Skeletal muscle satellite cell (primary cell): Measurements from ENCODE around the gene SLC8A2.
"Not testable (repeated sequence)": the region's sequence is repeated elsewhere in the genome, so short reads cannot be mapped to it uniquely, and the experiment has no call there.

Experiments
- H3K27me3 ChIP-seq: 2 replicates; pipeline ENCODE4 v1.7.0; 2013; ENCODE audit warnings: low read length; ENCODE audit not compliant: control insufficient read depth, insufficient read depth
- H3K36me3 ChIP-seq: 2 replicates; pipeline ENCODE4 v1.7.0; 2013; ENCODE audit warnings: mild to moderate bottlenecking, control low read depth, low read length; ENCODE audit not compliant: insufficient read depth
- H3K4me1 ChIP-seq: 2 replicates; pipeline ENCODE4 v1.7.0; 2013; ENCODE audit warnings: low read length; ENCODE audit not compliant: control insufficient read depth, insufficient read depth
- H3K4me2 ChIP-seq: 2 replicates; pipeline ENCODE4 v1.7.0; 2013; ENCODE audit warnings: mild to moderate bottlenecking, low read length
- H3K4me3 ChIP-seq: 2 replicates; pipeline ENCODE4 v1.7.0; 2013; ENCODE audit warnings: low read length
- H3K9ac ChIP-seq: 2 replicates; pipeline ENCODE4 v1.7.0; 2013; ENCODE audit warnings: mild to moderate bottlenecking, low read depth, low read length, moderate library complexity
- H3K9me3 ChIP-seq: replicated peaks from 2 replicates; pipeline ENCODE4 v1.7.0; 2013; ENCODE audit warnings: mild to moderate bottlenecking, control low read depth, low read length

SLC8A2 gene

DNA sequence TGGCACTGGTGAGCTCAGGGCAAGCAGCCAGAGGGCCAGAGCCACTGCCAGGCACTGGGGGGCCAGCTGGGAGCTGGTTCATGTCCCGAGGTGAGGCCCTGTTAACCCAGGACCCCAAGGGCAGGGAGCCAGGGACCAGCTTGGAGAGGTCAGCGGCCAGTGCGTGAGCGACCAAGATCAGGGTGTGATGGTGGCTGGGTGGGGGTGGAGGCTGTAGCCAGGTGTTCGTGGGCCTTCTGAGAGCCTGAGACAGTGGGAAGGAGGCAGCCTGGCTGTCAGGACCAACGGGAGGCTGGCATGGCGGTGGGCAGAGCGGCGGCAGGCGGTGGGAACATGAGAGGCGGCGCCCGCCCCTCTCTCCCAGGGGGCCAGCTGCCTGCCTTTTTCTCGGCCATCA is 20.4 kb upstream of the SLC8A2 start:
- H3K9ac ChIP-seq, result no peak overlapping the region
- no peaks in the 10 kb centered on the region for H3K9me3 ChIP-seq
- H3K4me1 ChIP-seq, result peaks cover 7% of the 10 kb centered on the region
- H3K4me3 ChIP-seq, result no peak overlapping the region
- H3K27me3 ChIP-seq, result no peaks in the 10 kb centered on the region
- H3K36me3 ChIP-seq, result peaks cover 71% of the 10 kb centered on the region
- no peak overlapping the region for H3K4me2 ChIP-seq

DNA sequence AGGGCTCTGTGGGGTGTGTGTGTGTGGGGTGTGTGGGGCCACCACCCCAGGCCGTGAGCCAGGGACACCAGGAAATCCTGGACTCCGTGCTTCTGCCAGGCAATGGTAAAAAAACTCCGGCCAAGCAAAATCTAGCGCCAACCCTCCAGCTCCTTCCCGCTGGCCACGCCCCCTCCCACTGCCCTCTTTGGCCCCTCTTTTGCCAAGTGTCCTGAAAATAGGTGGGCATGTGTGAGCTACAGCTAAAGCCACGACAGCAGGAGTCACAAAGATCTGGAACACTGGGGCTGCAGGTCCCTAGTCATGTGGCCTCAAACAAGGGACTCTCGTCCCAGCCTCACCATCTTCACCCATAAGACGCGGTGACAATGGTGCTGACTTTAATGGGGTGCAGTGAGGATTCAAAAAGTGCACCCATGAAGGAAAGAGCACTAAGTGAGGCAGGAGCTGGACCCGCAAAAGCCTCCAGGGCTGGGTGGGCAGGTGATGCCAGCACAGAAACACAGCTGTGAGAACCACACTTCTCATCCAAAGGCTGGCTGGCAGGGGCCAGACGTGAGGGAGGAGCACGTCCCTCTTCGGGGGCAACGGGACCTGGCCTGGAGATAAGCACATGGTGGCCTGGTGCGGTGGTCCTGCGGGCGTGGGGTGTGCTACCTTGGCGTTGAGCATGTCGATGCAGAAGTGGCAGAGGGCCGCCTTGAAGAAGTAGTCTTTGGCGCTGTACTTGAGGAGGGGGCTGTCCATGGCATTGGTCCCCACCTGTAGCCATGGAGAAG is 19.9 kb upstream of the SLC8A2 start:
- no peak overlapping the region for H3K9ac ChIP-seq
- peaks cover 71% of the 10 kb centered on the region for H3K36me3 ChIP-seq
- no peaks in the 10 kb centered on the region for H3K9me3 ChIP-seq
- H3K4me2 ChIP-seq, result no peak overlapping the region
- H3K27me3 ChIP-seq, result no peaks in the 10 kb centered on the region
- no peak overlapping the region for H3K4me3 ChIP-seq
- H3K4me1 ChIP-seq, result peaks cover 7% of the 10 kb centered on the region

DNA sequence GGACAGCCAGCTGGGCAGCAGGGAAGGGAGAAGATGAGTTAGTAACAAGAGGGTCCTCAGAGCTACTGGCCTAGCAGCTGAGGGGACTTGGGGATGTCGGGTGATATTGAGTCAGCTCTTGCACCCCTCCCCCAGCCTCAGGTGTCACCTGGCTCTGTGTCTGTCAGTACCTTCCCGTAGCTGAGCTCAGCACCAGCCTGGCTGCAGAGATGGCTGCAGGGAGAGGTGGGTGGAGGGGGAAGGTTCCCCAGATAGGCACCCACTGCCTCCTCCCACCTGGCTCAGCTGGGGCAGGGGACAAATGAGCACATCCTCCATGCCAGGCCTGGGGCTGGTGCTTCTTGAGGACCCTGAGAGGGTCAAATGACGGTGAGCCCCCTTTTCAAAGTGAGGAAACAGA is 19.2 kb upstream of the SLC8A2 start:
- H3K36me3 ChIP-seq, result peaks cover 66% of the 10 kb centered on the region
- no peak overlapping the region for H3K4me3 ChIP-seq
- peaks cover 7% of the 10 kb centered on the region for H3K4me1 ChIP-seq
- no peak overlapping the region for H3K4me2 ChIP-seq
- H3K9me3 ChIP-seq, result no peaks in the 10 kb centered on the region
- H3K9ac ChIP-seq, result no peak overlapping the region
- no peaks in the 10 kb centered on the region for H3K27me3 ChIP-seq

DNA sequence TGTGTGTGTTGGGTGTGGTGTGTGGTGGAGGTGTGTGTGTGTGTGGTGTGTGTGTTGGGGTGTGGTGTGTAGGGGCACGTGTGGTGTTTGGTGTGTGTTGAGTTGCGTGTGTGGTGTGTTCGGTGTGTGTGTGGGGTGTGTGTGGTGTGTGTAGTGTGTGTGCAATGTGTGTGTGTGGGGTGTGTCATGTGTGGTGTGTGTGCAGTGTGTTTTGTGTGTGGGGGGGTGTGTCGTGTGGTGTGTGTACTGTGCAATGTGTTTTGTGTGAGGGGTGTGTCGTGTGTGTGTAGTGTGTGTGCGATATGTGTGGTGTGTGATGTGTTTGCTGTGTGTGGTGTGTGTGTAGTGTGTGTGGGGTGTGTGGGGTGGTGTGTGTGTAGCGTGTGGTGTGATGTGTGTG is 18.3 kb upstream of the SLC8A2 start:
- Histone ChIP-seq H3K9me3 (no peaks in the 10 kb centered on the region), H3K4me1 (peaks cover 7% of the 10 kb centered on the region), H3K27me3 (no peaks in the 10 kb centered on the region), H3K4me2 (no peak overlapping the region), H3K4me3 (no peak overlapping the region), H3K9ac (no peak overlapping the region), H3K36me3 (peaks cover 66% of the 10 kb centered on the region)

DNA sequence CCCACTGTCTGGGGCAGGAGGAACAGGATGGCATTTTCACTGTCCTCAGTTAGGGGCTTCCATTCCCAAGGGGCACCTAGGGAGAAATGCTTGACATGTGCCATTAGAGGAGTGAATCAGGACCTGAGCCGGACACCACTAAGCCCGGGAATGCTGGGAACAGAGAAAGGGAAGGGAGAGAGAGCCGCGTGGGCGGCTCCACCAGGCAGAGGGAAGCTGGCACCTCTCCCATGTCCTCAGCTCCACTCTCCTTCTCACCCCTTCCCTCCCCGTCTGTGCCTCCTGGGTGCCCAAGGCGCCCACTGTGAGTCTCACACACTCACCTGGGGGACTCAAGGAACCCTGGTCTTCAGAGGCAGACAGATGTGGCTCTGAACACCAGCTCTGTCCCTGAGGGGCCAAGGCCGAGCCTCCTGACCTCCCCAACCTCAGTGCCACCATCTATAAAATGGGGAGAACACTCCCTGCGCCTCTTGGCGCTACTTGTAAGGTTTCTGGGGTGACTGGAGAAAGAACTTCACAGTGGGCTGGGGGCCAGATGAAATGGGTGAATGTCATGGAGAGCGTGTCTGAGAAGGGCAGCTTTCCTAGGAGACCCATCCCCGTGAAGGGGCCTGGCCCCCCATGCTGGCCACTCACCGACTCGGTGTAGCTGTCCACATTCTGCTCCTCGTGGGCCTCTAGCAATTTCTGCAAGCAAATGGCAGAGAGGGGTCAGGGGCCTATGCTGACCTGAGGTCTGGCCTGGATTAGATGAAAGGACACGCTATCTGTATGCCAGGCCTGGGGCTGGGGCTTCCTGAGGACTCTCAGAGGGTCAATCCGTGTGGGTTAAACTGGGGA is 17.6 kb upstream of the SLC8A2 start:
- H3K4me1 ChIP-seq, result peaks cover 7% of the 10 kb centered on the region
- no peak overlapping the region for H3K9ac ChIP-seq

GRCh38 chr19:47487551-47488515 is 16.1 kb upstream of the SLC8A2 start:
- Histone ChIP-seq H3K9ac (no peak overlapping the region), H3K4me2 (no peak overlapping the region), H3K4me1 (peaks cover 11% of the 10 kb centered on the region), H3K4me3 (no peak overlapping the region), H3K27me3 (no peaks in the 10 kb centered on the region), H3K9me3 (no peaks in the 10 kb centered on the region), H3K36me3 (peaks cover 59% of the 10 kb centered on the region)

More for the DNA sequence above, 17.6 kb upstream of the SLC8A2 start:
- H3K9me3 ChIP-seq, result no peaks in the 10 kb centered on the region
- H3K4me2 ChIP-seq, result no peak overlapping the region
- no peaks in the 10 kb centered on the region for H3K27me3 ChIP-seq
- no peak overlapping the region for H3K4me3 ChIP-seq
- peaks cover 66% of the 10 kb centered on the region for H3K36me3 ChIP-seq

DNA sequence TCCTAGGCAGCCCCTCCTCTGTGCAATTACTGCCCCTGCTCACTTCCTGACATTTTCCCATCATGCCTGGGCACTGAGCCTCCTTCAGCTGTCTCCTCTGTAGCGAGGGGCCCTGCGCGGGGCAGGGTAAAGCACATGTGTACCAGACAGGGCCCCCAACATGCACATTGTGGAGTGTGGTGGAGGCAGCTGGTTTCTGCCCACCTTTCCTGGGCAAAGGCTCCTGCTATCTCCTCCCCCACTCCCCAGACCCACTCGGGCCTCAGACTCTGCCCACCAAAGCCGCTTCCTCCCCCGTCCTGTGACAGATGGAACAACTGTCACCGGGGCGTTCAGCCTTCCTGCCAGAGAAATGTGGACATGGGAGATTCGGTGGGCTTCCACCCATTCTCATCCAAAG is 15.2 kb upstream of the SLC8A2 start:
- Histone ChIP-seq H3K4me2 (no peak overlapping the region), H3K27me3 (no peaks in the 10 kb centered on the region), H3K36me3 (peaks cover 50% of the 10 kb centered on the region), H3K9ac (no peak overlapping the region), H3K4me3 (no peak overlapping the region), H3K9me3 (no peaks in the 10 kb centered on the region), H3K4me1 (peaks cover 11% of the 10 kb centered on the region)

DNA sequence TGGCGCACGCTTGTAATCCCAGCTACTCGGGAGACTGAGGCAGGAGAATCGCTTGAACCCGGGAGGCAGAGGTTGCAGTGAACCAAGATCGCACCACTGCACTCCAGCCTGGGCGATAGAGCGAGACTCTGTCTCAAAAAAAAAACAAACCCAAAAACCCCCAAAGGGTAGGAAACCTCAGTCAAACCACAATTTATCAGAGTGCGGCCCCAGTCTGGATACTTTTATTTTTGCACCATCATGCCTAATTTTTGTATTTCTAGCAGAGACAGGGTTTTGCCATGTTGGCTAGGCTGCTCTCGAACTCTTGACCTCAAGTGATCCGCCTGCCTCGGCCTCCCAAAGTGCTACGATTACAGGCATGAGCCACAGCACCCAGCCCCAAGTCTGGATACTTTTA is 14.5 kb upstream of the SLC8A2 start:
- Histone ChIP-seq H3K36me3 (peaks cover 45% of the 10 kb centered on the region), H3K4me1 (peaks cover 11% of the 10 kb centered on the region)
- H3K27me3 ChIP-seq, H3K4me2 ChIP-seq, H3K4me3 ChIP-seq, H3K9me3 ChIP-seq, H3K9ac ChIP-seq: not testable (repeated sequence)

DNA sequence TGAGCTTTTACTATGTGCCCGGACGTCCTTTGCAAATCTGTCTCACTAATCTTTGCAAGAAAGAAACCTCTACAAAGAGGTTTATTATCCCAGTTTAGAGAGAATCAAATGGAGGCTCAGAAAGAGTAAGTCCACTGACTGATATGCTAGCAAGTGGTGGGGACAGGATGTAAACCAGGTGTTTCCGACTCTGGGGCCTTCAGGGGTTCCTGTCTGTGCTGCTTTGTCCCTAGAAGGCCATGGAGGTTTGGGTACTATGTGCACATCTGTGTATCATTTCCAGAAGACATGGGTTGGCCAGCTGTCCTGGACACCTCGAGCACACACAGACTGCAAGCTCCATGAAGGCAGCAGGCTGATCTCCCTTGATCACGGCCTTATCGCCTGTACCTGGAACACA is 13.5 kb upstream of the SLC8A2 start:
- H3K4me1 ChIP-seq, result peaks cover 11% of the 10 kb centered on the region
- H3K27me3 ChIP-seq, result no peaks in the 10 kb centered on the region
- H3K4me3 ChIP-seq, result no peak overlapping the region
- no peak overlapping the region for H3K4me2 ChIP-seq
- no peak overlapping the region for H3K9ac ChIP-seq
- H3K9me3 ChIP-seq, result no peaks in the 10 kb centered on the region
- H3K36me3 ChIP-seq, result peaks cover 35% of the 10 kb centered on the region

GRCh38 chr19:47483800-47484690 is 12.4 kb upstream of the SLC8A2 start, which contains the start of gene KPTN:
KPTN (minus strand) TSS chr19:47484219; CDS start chr19:47484160, 59 bp downstream.
- peaks cover 6% of the 10 kb centered on the region for H3K4me1 ChIP-seq
- H3K4me2 ChIP-seq, result peak within 1 kb of the TSS; percentile 94
- no peaks in the 10 kb centered on the region for H3K27me3 ChIP-seq
- peak within 1 kb of the TSS; percentile 93 for H3K9ac ChIP-seq
- peaks cover 23% of the 10 kb centered on the region for H3K36me3 ChIP-seq
- no peaks in the 10 kb centered on the region for H3K9me3 ChIP-seq
- H3K4me3 ChIP-seq, result peak within 1 kb of the TSS; percentile 88
